ENCODE results near the gene NHLRC4. TPM values are rescaled to one million over a fixed set of nuclear protein-coding genes. Genes with fewer than 3 reads are reported as not detected.

NHLRC4 gene
- total and polyA plus RNA-seq, 12 donors = 0.57 to 22.3 (median 6.3) TPM

- H3K9me3 ChIP-seq (replicated peaks in 1 of 3) = no peaks in the 10 kb centered on the region
- H3K27ac ChIP-seq = peak within 1 kb of the TSS; percentile 89 to 99 (median 97)
- peak within 1 kb of the TSS; percentile 48 to 68 (median 54) for H3K4me3 ChIP-seq
- WGBS, 4 donors = 0 to 2% (median 0%) methylated on average over 10 to 121 of the region's 129 CpGs
- TF ChIP-seq POLR2A (IDR thresholded peaks at IDR 0.05) = peak; percentile 80 to 81
- TF ChIP-seq CTCF (IDR thresholded peaks at IDR 0.05) = peak in 5 of 6 experiments; percentile 29 to 72 (median 47)
- peaks cover 29 to 43% of the 10 kb centered on the region in 2 donors for H3K4me1 ChIP-seq (replicated peaks in 1 of 2)
- intact Hi-C loops (cut with DNase I) = loop anchor here (10.0 kb wide), 2 partner anchors 92 to 132 kb away; partner anchors contain the start of gene NME4 (in 1 of the 2)
- H3K27me3 ChIP-seq = no peaks in the 10 kb centered on the region
- peak; percentile 86 to 93 (median 89) for DNase-seq
- no peaks in the 10 kb centered on the region for H3K36me3 ChIP-seq (replicated peaks in 1 of 2)
Observed at GRCh38 chr16:527015-527903, 39.5 kb upstream of the NHLRC4 start, which contains the start of gene CAPN15. CAPN15 (plus strand) TSS chr16:527712; CDS start chr16:546839, 19,127 bp downstream.

- intact Hi-C loops (cut with DNase I) = loop anchor here (10.0 kb wide), 2 partner anchors 94 to 134 kb away; partner anchors contain the start of gene NME4 (in 1 of the 2)
- DNase-seq = peak in 5 of 7 donors; percentile 43 to 54 (median 48)
- 1 to 22% (median 4%) methylated on average over 8 to 55 of the region's 55 CpGs for WGBS, 4 donors
Observed at GRCh38 chr16:528111-529011, 38.4 kb upstream of the NHLRC4 start.

GRCh38 chr16:529012-529575, 37.7 kb upstream of the NHLRC4 start:
- peak overlapping the region in 3 of 5 donors; percentile 34 to 97 (median 60) for H3K27ac ChIP-seq
- 45 to 61% (median 51%) methylated on average over 2 to 12 of the region's 12 CpGs; no CpG with 5 or more reads in 1 of the 4 donors for WGBS, 4 donors
- H3K4me1 ChIP-seq (replicated peaks in 1 of 2) = peaks cover 36 to 52% of the 10 kb centered on the region in 2 donors
- peak overlapping the region in 2 of 4 donors; percentile 19 to 68 for H3K4me3 ChIP-seq
- DNase-seq = no peak
- intact Hi-C loops (cut with DNase I) = loop anchor here (10.0 kb wide), 2 partner anchors 94 to 134 kb away; partner anchors contain the start of gene NME4 (in 1 of the 2)
- no peaks in the 10 kb centered on the region for H3K36me3 ChIP-seq (replicated peaks in 1 of 2)
- TF ChIP-seq POLR2A (IDR thresholded peaks at IDR 0.05) (no peak), CTCF (IDR thresholded peaks at IDR 0.05) (no peak)
- no peaks in the 10 kb centered on the region for H3K27me3 ChIP-seq
- no peaks in the 10 kb centered on the region for H3K9me3 ChIP-seq (replicated peaks in 1 of 3)

More at GRCh38 chr16:528111-529011, 38.4 kb upstream of the NHLRC4 start:
- Histone ChIP-seq H3K4me3 (peak overlapping the region; percentile 37 to 68 (median 53)), H3K27me3 (no peaks in the 10 kb centered on the region), H3K9me3 (replicated peaks in 1 of 3) (no peaks in the 10 kb centered on the region), H3K27ac (peak overlapping the region; percentile 34 to 97 (median 59)), H3K4me1 (replicated peaks in 1 of 2) (peaks cover 29 to 46% of the 10 kb centered on the region in 2 donors), H3K36me3 (replicated peaks in 1 of 2) (no peaks in the 10 kb centered on the region)
- TF ChIP-seq CTCF (IDR thresholded peaks at IDR 0.05) = no peak
- TF ChIP-seq POLR2A (IDR thresholded peaks at IDR 0.05) = peak in 1 of 2 donors; percentile 16
